ENCODE data around the gene POU2AF1.

The POU2AF1 gene

DNA sequence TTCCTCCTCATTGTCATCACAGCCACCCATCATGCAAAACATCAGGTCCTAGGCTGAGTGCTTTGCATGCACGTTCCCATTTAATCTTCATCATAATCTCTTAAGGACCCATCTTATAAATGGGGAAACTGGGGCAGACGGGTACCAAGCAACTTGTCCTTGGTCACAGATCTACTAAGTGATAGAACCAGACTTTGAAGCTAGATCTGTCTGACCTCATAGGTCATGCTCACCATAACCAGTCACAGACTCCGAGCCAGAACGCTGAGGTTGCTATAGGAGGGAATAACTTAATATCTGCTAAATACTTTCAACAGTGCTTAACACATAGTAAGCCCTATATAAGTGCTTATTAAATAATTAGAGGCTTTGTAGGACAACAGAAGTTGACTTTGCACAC, 43.0 kb downstream of the POU2AF1 start:
- H3K4me3 ChIP-seq (ENCODE audit: low read depth, low read length), result no peak overlapping the region
- no peak for DNase-seq (ENCODE audit: low read depth)
- TF ChIP-seq CTCF (IDR thresholded peaks at IDR 0.05; ENCODE audit: low read depth, low read length, missing control alignments), result no peak

GRCh38 chr11:111335549-111335948, 43.5 kb downstream of the POU2AF1 start:
- no peak for TF ChIP-seq CTCF (IDR thresholded peaks at IDR 0.05; ENCODE audit: low read depth, low read length, missing control alignments)
- no peak overlapping the region for H3K4me3 ChIP-seq (ENCODE audit: low read depth, low read length)
- no peak for DNase-seq (ENCODE audit: low read depth)

DNA sequence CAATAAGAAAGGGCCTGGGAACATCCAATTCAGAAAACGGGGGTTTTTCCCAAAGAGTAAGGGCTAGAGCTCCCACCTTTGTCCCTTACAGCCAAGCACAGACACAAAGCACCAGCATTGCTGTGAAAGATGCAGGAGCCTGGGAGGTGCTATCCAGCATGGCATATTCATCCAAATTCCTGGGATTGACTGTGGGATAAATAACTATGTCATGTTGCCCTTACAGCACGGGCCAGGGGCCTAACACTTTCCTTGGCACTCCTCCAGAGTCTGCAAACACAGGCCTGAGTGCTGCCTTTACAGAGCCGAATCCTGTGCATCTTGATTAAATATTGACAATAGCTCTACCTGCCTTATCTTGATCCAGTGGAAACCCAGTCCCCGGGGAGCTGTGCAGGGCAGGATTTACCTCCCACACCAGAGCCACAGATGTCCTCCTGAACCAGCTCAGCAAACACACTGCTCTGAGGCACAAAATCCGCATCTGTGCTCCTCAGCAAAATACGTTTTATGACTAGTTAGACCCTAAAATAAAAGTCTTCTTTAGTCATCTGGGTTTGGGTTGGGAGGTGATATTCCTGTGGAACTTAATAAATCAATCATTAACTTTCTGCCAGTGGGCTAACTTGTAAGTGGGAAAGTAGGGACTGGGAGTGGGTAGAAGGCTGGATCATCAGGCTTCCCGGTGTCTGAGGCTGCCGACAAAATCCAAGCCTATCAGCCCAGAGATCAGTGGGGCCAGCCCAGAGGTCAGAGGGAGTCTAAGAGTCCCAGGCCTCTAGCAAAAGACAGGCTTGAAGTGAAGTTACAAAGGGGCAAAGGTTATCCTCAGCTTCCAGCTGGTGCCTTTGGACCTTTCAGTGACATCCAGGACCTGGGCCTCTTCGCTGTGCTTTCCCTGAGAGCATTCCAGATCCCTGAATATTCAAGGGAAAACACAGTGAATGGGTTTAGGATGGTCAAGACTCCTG, 44.3 kb downstream of the POU2AF1 start:
- no peak overlapping the region for H3K4me3 ChIP-seq (ENCODE audit: low read depth, low read length)
- no peak for DNase-seq (ENCODE audit: low read depth)
- no peak for TF ChIP-seq CTCF (IDR thresholded peaks at IDR 0.05; ENCODE audit: low read depth, low read length, missing control alignments)

DNA sequence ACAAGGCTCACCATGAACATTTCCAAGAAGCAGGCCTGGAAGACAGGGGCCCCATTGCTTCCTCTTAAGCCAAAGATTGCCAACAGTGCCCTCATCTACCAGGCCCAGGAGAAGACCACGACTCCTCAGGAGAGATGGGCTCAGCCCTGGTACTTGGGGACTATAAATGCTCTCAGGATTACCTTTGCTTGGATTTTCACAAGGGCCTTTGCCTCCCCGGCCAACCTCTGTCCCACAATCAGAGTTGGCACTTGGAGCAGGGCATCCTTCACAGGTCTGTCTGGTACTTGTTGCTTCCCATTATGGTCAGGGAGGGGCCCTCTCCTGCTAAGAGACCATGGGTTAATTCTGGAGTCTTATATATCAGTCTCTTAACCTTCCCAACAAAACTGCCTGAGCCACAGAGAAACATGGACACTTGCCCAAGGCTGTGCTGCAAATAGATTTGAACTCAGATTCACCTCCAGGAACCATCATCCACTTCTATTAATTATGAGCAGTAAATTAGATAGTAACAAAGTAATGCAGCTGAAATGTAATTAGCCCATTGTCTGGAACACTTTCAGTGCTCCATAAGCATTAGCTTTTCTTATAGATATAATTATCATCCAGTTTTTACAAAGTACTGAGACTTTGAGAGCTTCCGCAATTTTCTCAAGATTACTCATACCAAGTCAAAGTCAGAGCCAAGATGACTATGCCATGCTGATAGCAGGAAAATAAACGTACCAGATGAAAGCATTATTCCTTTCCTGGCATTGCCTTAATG, 47.2 kb downstream of the POU2AF1 start:
- H3K4me3 ChIP-seq (ENCODE audit: low read depth, low read length), result no peak overlapping the region
- DNase-seq (ENCODE audit: low read depth), result no peak
- no peak for TF ChIP-seq CTCF (IDR thresholded peaks at IDR 0.05; ENCODE audit: low read depth, low read length, missing control alignments)

GRCh38 chr11:111330234-111330893, 48.7 kb downstream of the POU2AF1 start:
- no peak for TF ChIP-seq CTCF (IDR thresholded peaks at IDR 0.05; ENCODE audit: low read depth, low read length, missing control alignments)
- H3K4me3 ChIP-seq (ENCODE audit: low read depth, low read length), result no peak overlapping the region
- no peak for DNase-seq (ENCODE audit: low read depth)

DNA sequence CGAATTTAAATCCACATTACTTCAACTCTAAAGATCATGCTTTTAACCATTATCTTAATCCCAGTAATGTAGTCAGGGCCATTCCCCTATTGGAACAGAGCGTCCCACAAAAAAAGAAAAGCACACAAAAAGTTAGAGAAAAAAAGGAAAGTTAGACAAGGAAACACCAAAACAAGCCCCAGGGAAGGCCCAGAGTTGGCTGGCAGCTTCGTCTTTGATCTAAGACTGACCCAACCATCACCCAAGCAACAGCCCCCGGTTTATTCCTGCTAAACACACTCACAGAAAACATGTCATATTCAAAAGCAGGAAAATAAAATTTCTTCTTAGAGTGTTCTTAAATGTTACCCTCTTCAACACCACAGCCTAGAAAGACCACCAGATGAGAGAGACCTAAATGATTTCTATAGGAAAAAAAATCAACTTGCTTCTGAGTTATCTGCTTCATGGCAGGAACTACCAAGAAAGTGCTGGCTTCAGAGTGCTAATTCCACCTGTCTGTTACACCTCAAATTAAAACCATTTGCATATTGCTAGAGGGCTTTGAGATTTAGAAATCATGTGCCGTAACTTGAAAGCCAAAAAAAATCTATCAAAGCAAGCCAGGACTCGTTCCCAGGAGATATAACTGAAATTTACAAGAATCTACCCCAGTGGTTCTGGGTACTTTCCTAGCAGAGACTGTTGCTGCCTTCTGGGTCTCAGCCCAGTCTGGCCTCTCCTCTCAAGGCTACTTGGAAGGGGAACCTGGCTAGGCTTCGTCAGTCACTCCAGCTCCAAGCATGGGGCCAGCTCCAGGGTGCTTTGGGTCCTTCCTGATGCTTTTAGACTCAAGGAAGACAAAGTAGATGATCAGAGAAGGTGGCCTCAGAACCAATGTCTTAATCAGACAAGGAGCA, 49.5 kb downstream of the POU2AF1 start:
- no peak overlapping the region for H3K4me3 ChIP-seq (ENCODE audit: low read depth, low read length)
- no peak for TF ChIP-seq CTCF (IDR thresholded peaks at IDR 0.05; ENCODE audit: low read depth, low read length, missing control alignments)
- no peak for DNase-seq (ENCODE audit: low read depth)
